Neural cell (in vitro differentiated cells): ENCODE data around the gene PLEKHN1.

Source experiments
- CTCF ChIP-seq: fragments of 450-650 bp; IDR thresholded peaks from 2 replicates; pipeline ENCODE4 v1.5.1; 2014; ENCODE audit warnings: antibody characterized with exemption, mild to moderate bottlenecking, moderate library complexity; ENCODE audit not compliant: poor library complexity, severe bottlenecking
- MXI1 ChIP-seq: fragments of 450-650 bp; conservative IDR thresholded peaks from 2 replicates; pipeline ENCODE4 v1.6.1; 2014; ENCODE audit warnings: antibody characterized with exemption, mild to moderate bottlenecking; ENCODE audit not compliant: poor library complexity, severe bottlenecking
- RAD21 ChIP-seq: fragments of 450-650 bp; conservative IDR thresholded peaks from 2 replicates; pipeline ENCODE4 v1.6.1; 2014; ENCODE audit warnings: antibody characterized with exemption, mild to moderate bottlenecking, moderate library complexity
- REST ChIP-seq: IDR thresholded peaks from 2 replicates; pipeline ENCODE4 v1.6.1; 2012; ENCODE audit warnings: borderline replicate concordance
- SMC3 ChIP-seq: fragments of 450-650 bp; conservative IDR thresholded peaks from 2 replicates; pipeline ENCODE4 v1.6.1; 2014; ENCODE audit warnings: antibody characterized with exemption, mild to moderate bottlenecking, moderate library complexity; ENCODE audit not compliant: poor library complexity

- TF ChIP-seq CTCF, result no peak
- TF ChIP-seq SMC3, result no peak
- TF ChIP-seq MXI1, result no peak
- TF ChIP-seq RAD21, result no peak
- no peak for TF ChIP-seq REST
These were observed 23.9 kb upstream of the PLEKHN1 start for GRCh38 chr1:942411-942821.
